H1 (cell line): ENCODE data around the gene NDUFV1. TPM values are rescaled to one million over a fixed set of nuclear protein-coding genes. Genes with fewer than 3 reads are reported as not detected.

Experiments
- CTCF ChIA-PET: fragments of 300-600 bp; sonication (Branson Sonifier 250); formaldehyde crosslinking; loops from one replicate; lab custom pipeline; 2021; ENCODE audit not compliant: partially characterized antibody; lab: Charles Lee
- POLR2A ChIA-PET: fragments of 300-600 bp; sonication (Branson Sonifier 250); formaldehyde crosslinking; loops from one replicate; lab custom pipeline; 2021; ENCODE audit warnings: inconsistent platforms; ENCODE audit not compliant: partially characterized antibody; lab: Charles Lee
- DNase-seq, 2 experiments: peaks; one replicate each; pipeline versions ENCODE4 v3.0.0 to v3.0.0-alpha.2; 2010 to 2022; ENCODE audit warnings: low spot score in 2 of 2, low read depth in 1 of 2, mixed read lengths in 1 of 2
- FAIRE-seq: peaks from 2 replicates; lab custom pipeline; 2011; peaks lifted over from hg19 to GRCh38; lab: Jason Lieb, UNC
- H2AFZ ChIP-seq: 2 replicates; pipeline ENCODE4 v1.8.1; 2012; ENCODE audit warnings: low read length, inconsistent platforms
- H2AK5ac ChIP-seq: 2 replicates; pipeline ENCODE4 v1.6.1; 2013; ENCODE audit warnings: low read depth, low read length
- H2BK120ac ChIP-seq: replicated peaks from 2 replicates; pipeline ENCODE3; 2013; ENCODE audit warnings: low read depth, low read length, inconsistent platforms
- H2BK12ac ChIP-seq: 2 replicates; pipeline ENCODE4 v1.6.1; 2013; ENCODE audit warnings: low read depth, low read length
- H2BK15ac ChIP-seq: 2 replicates; pipeline ENCODE4 v1.6.1; 2013; ENCODE audit warnings: low read length
- H2BK20ac ChIP-seq: 2 replicates; pipeline ENCODE4 v1.6.1; 2013; ENCODE audit warnings: low read length
- H2BK5ac ChIP-seq: 2 replicates; pipeline ENCODE4 v1.6.1; 2013; ENCODE audit warnings: low read depth, low read length
- H3K14ac ChIP-seq: 2 replicates; pipeline ENCODE4 v1.6.1; 2013; ENCODE audit warnings: inconsistent platforms; ENCODE audit not compliant: insufficient read length
- H3K18ac ChIP-seq: 2 replicates; pipeline ENCODE4 v1.6.1; 2013; ENCODE audit warnings: low read length; ENCODE audit errors: extremely low read depth
- H3K23ac ChIP-seq: 2 replicates; pipeline ENCODE4 v1.6.1; 2013; ENCODE audit warnings: inconsistent platforms; ENCODE audit not compliant: insufficient read length
- H3K23me2 ChIP-seq: 2 replicates; pipeline ENCODE4 v1.6.1; 2013; ENCODE audit warnings: low read depth, low read length
- H3K27ac ChIP-seq: 2 replicates; pipeline ENCODE4 v1.6.1; 2011; ENCODE audit warnings: low read depth, low read length, inconsistent platforms
- H3K27me3 ChIP-seq, 4 experiments: replicated peaks in 1 of 4; 1 replicate in 1 of 4; 2 replicates in 3 of 4; pipeline versions ENCODE4 v1.6.1 to v1.8.1; 2011 to 2013; ENCODE audit warnings: low read length in 3 of 4, mild to moderate bottlenecking in 3 of 4, inconsistent platforms in 2 of 4, mixed read lengths in 2 of 4, moderate library complexity in 1 of 4; ENCODE audit not compliant: control insufficient read depth in 3 of 4, insufficient read depth in 3 of 4; ENCODE audit errors: extremely low read depth in 1 of 4
- H3K36me3 ChIP-seq, 4 experiments: 2 replicates each; pipeline versions ENCODE4 v1.6.1 to v1.8.1; 2011 to 2013; ENCODE audit warnings: mild to moderate bottlenecking in 4 of 4, low read length in 3 of 4, moderate library complexity in 2 of 4, control low read depth in 1 of 4, inconsistent platforms in 1 of 4; ENCODE audit not compliant: insufficient read depth in 4 of 4, control insufficient read depth in 2 of 4
- H3K4ac ChIP-seq: replicated peaks from 2 replicates; pipeline ENCODE3; 2013; ENCODE audit warnings: low read length, low read depth, mixed read lengths, inconsistent platforms; ENCODE audit not compliant: insufficient read length
- H3K4me1 ChIP-seq, 4 experiments: replicated peaks in 1 of 4; 1 replicate in 1 of 4; 2 replicates in 3 of 4; pipeline versions ENCODE4 v1.6.1 to v1.8.1; 2011 to 2013; ENCODE audit warnings: low read length in 3 of 4, inconsistent platforms in 2 of 4, mixed read lengths in 1 of 4; ENCODE audit not compliant: insufficient read depth in 4 of 4, control insufficient read depth in 3 of 4
- H3K4me2 ChIP-seq, 2 experiments: 2 replicates each; pipeline versions ENCODE4 v1.6.1 to v1.8.1; 2011 to 2013; ENCODE audit warnings: low read depth in 2 of 2, low read length in 2 of 2, control low read depth in 1 of 2, inconsistent platforms in 1 of 2, mild to moderate bottlenecking in 1 of 2; ENCODE audit not compliant: insufficient read depth in 1 of 2
- H3K4me3 ChIP-seq, 4 experiments: fragments of 200-600, 300-600 bp in 1 of 4; sonication (generic), shearing (Covaris generic), sonication (Bioruptor Twin) in 1 of 4; 2 replicates each; pipeline versions ENCODE4 v1.5.1 to v1.8.1; 2011 to 2016; ENCODE audit warnings: low read length in 4 of 4, low read depth in 3 of 4, control low read depth in 2 of 4, inconsistent platforms in 2 of 4, mild to moderate bottlenecking in 2 of 4, mixed read lengths in 1 of 4, moderate library complexity in 1 of 4; ENCODE audit not compliant: insufficient read depth in 2 of 4; ENCODE audit errors: extremely low read depth in 1 of 4
- H3K56ac ChIP-seq: replicated peaks from 2 replicates; pipeline ENCODE3; 2013; ENCODE audit warnings: low read depth, mild to moderate bottlenecking, mixed read lengths, low read length, inconsistent platforms; ENCODE audit not compliant: insufficient read length
- H3K79me1 ChIP-seq: 2 replicates; pipeline ENCODE4 v1.6.1; 2013; ENCODE audit warnings: low read depth, low read length, control low read depth
- H3K79me2 ChIP-seq, 2 experiments: 2 replicates each; pipeline versions ENCODE4 v1.6.1 to v1.8.1; 2012 to 2013; ENCODE audit warnings: low read length in 2 of 2, mild to moderate bottlenecking in 2 of 2, inconsistent platforms in 1 of 2; ENCODE audit not compliant: insufficient read depth in 2 of 2, control insufficient read depth in 1 of 2
- H3K9ac ChIP-seq, 4 experiments: replicated peaks in 1 of 4; 1 replicate in 1 of 4; 2 replicates in 3 of 4; pipeline versions ENCODE4 v1.6.1 to v1.8.1; 2011 to 2013; ENCODE audit warnings: low read depth in 3 of 4, low read length in 3 of 4, control low read depth in 2 of 4, mild to moderate bottlenecking in 2 of 4, moderate library complexity in 2 of 4, inconsistent platforms in 1 of 4; ENCODE audit errors: extremely low read depth in 1 of 4
- H3K9me3 ChIP-seq, 2 experiments: 2 replicates each; pipeline versions ENCODE4 v1.6.1 to v1.8.1; 2012 to 2013; ENCODE audit warnings: mild to moderate bottlenecking in 2 of 2, moderate library complexity in 2 of 2, control low read depth in 1 of 2, inconsistent platforms in 1 of 2, low read depth in 1 of 2, low read length in 1 of 2, mixed read lengths in 1 of 2; ENCODE audit not compliant: insufficient read depth in 2 of 2
- H4K20me1 ChIP-seq, 2 experiments: replicated peaks in 1 of 2; 2 replicates each; pipeline versions ENCODE3 to v1.8.1; 2011 to 2013; ENCODE audit warnings: inconsistent platforms in 2 of 2, low read length in 2 of 2, mild to moderate bottlenecking in 1 of 2; ENCODE audit not compliant: insufficient read depth in 2 of 2, control insufficient read depth in 1 of 2
- H4K5ac ChIP-seq: 2 replicates; pipeline ENCODE4 v1.6.1; 2013; ENCODE audit warnings: low read length, low read depth, mixed read lengths, inconsistent platforms; ENCODE audit not compliant: insufficient read length
- H4K8ac ChIP-seq: 2 replicates; pipeline ENCODE4 v1.8.0; 2013; ENCODE audit warnings: mild to moderate bottlenecking, moderate library complexity, low read length, inconsistent platforms; ENCODE audit not compliant: insufficient read depth; ENCODE audit errors: extremely low read depth
- H4K91ac ChIP-seq: replicated peaks from 2 replicates; pipeline ENCODE3; 2013; ENCODE audit warnings: low read length, mixed read lengths, inconsistent platforms; ENCODE audit not compliant: insufficient read length
- BRCA1 ChIP-seq: IDR thresholded peaks from 2 replicates; pipeline ENCODE4 v1.6.1; 2012; ENCODE audit warnings: low read depth, low read length, improper control_type of control experiment
- GTF2F1 ChIP-seq: IDR thresholded peaks from 2 replicates; pipeline ENCODE4 v1.6.1; 2012; ENCODE audit warnings: low read depth, low read length, improper control_type of control experiment, borderline replicate concordance
- KDM5A ChIP-seq: fragments of 200-600 bp; IDR thresholded peaks from 2 replicates; pipeline ENCODE4 v1.7.1; 2012; ENCODE audit warnings: mild to moderate bottlenecking, low read length, inconsistent platforms, mixed read lengths
- MAX ChIP-seq: IDR thresholded peaks from 2 replicates; pipeline ENCODE4 v1.6.1; 2012; ENCODE audit warnings: inconsistent platforms
- PHF8 ChIP-seq: fragments of 200-600 bp; sonication (generic); conservative IDR thresholded peaks from 2 replicates; pipeline ENCODE4 v1.7.1; 2012; ENCODE audit warnings: low read depth, mild to moderate bottlenecking, inconsistent platforms, low read length, moderate library complexity
- RBBP5 ChIP-seq: IDR thresholded peaks from 2 replicates; pipeline ENCODE4 v1.7.1; 2012; ENCODE audit warnings: low read depth, mild to moderate bottlenecking, inconsistent platforms, low read length, moderate library complexity, borderline replicate concordance
- RFX5 ChIP-seq: IDR thresholded peaks from 2 replicates; pipeline ENCODE4 v1.6.1; 2011; ENCODE audit warnings: low read depth, low read length, improper control_type of control experiment, borderline replicate concordance
- SP1 ChIP-seq: IDR thresholded peaks from 2 replicates; pipeline ENCODE4 v1.6.1; 2011; ENCODE audit warnings: low read depth, low read length
- TAF7 ChIP-seq: optimal IDR thresholded peaks from 2 replicates; pipeline ENCODE3; 2011; ENCODE audit warnings: low read depth, mild to moderate bottlenecking, inconsistent platforms, low read length, moderate library complexity, borderline replicate concordance
- WGBS, 2 experiments: shearing (Covaris generic) in 1 of 2; methylation state at CpG; one replicate each; pipeline versions ENCODE4 v1.1.6 to v1.1.7; 2013 to 2015; ENCODE audit warnings: low lambda C conversion rate in 2 of 2, mixed read lengths in 2 of 2, inconsistent platforms in 1 of 2, low coverage in 1 of 2, missing lambda C conversion rate in 1 of 2; ENCODE audit not compliant: insufficient replicate concordance in 2 of 2, insufficient coverage in 1 of 2, insufficient read length in 1 of 2; ENCODE audit errors: extremely low coverage in 1 of 2, missing lambda C conversion rate in 1 of 2; 5-methylcytosine and 5-hydroxymethylcytosine counted together
- polyA plus RNA-seq, 7 experiments: library from polyadenylated mRNA; depleted of rRNA in 3 of 7; stranded (reverse) in 5 of 7; unstranded in 2 of 7; fragments of >200 nt in 5 of 7; fragments of 200-250 nt in 2 of 7; gene quantifications; 1 replicate in 5 of 7; 2 replicates in 1 of 7; 4 replicates in 1 of 7; pipeline versions ENCODE4 v1.2.1 to v1.2.3, GENCODE V29; 2011 to 2013; ENCODE audit warnings: missing spikeins in 2 of 7, mixed read lengths in 2 of 7
- total RNA-seq: library from RNA; stranded (reverse); fragmentation: NEBNext Ultra II Directional; extraction: Animal tissue kit (Norgen Biotek cat#: 25700); gene quantifications from 2 replicates; pipeline ENCODE4 v1.2.1, GENCODE V29; 2021
- TF ChIP-seq, protein P1 (sequence below), 3 experiments: IDR thresholded peaks; 1 replicate in 2 of 3; 2 replicates in 1 of 3; pipeline versions ENCODE4 v1.5.1 to v1.6.1; 2011; ENCODE audit warnings: low read length in 3 of 3, mild to moderate bottlenecking in 3 of 3, inconsistent platforms in 2 of 3, low read depth in 1 of 3, moderate library complexity in 1 of 3; ENCODE audit not compliant: insufficient read depth in 1 of 3; ENCODE audit errors: control extremely low read depth in 1 of 3

The NDUFV1 gene
- total and polyA plus RNA-seq, 2 of the 8 experiments (the other 6 are each of a cell fraction or from before 2014, with no cell fraction given) = 125 to 131 TPM

- FAIRE-seq (no peak), DNase-seq (peak in 1 of 2 experiments; percentile 42)
- Histone ChIP-seq H3K36me3 (peaks cover 5 to 19% (median 12%) of the 10 kb centered on the region in 4 experiments; a peak in 7 of 8 replicates), H3K18ac (no peak overlapping the region), H3K9ac (no peak overlapping the region), H3K79me1 (no peaks in the 10 kb centered on the region), H4K5ac (no peak overlapping the region), H3K23me2 (peaks cover 4% of the 10 kb centered on the region; the same call in 1 of the 2 replicates), H2BK20ac (no peak overlapping the region), H2BK5ac (no peak overlapping the region), H2BK15ac (no peak overlapping the region), H2BK120ac (no peak overlapping the region), H3K14ac (no peak overlapping the region), H3K27me3 (peaks cover 0 to 5% (median 5%) of the 10 kb centered on the region in 4 experiments; a peak in 6 of 7 replicates), H2AFZ (no peak overlapping the region), H3K27ac (no peak overlapping the region), H3K23ac (no peak overlapping the region), H2AK5ac (no peak overlapping the region), H3K4me3 (no peak overlapping the region), H4K20me1 (peaks cover 0 to 6% of the 10 kb centered on the region in 2 experiments), H3K9me3 (no peaks in the 10 kb centered on the region), H3K4me1 (peaks cover 13 to 36% (median 30%) of the 10 kb centered on the region in 4 experiments), H3K79me2 (peaks cover 0 to under 1% of the 10 kb centered on the region in 2 experiments; a peak in 1 of 4 replicates), H3K4ac (no peak overlapping the region), H4K8ac (no peak overlapping the region), H2BK12ac (no peak overlapping the region), H3K56ac (no peak overlapping the region), H4K91ac (no peak overlapping the region), H3K4me2 (no peak overlapping the region; a peak in 1 of 4 replicates)
- 85% methylated on average over 9 of the region's 13 CpGs; no CpG with 5 or more reads in 1 of the 2 experiments for whole genome bisulfite sequencing, 2 experiments
- CTCF ChIA-PET = interaction anchor here (0.6 to 7.3 kb wide), 10 partner anchors 8 to 1295 kb away, joined by 3 to 117 read pairs (median 4); partner anchors contain the start of genes GSTP1 and NUDT8
- POLR2A ChIA-PET = interaction anchor here (1.6 to 10.7 kb wide), 3 partner anchors 9 to 29 kb away, joined by 4 to 194 read pairs (median 60); partner anchors contain the start of genes GSTP1 and NUDT8
- TF ChIP-seq RFX5 (no peak), GTF2F1 (no peak), TAF7 (no peak), RBBP5 (no peak), MAX (no peak), KDM5A (no peak), SP1 (no peak), PHF8 (no peak), BRCA1 (no peak)
- TF ChIP-seq, protein P1, sequence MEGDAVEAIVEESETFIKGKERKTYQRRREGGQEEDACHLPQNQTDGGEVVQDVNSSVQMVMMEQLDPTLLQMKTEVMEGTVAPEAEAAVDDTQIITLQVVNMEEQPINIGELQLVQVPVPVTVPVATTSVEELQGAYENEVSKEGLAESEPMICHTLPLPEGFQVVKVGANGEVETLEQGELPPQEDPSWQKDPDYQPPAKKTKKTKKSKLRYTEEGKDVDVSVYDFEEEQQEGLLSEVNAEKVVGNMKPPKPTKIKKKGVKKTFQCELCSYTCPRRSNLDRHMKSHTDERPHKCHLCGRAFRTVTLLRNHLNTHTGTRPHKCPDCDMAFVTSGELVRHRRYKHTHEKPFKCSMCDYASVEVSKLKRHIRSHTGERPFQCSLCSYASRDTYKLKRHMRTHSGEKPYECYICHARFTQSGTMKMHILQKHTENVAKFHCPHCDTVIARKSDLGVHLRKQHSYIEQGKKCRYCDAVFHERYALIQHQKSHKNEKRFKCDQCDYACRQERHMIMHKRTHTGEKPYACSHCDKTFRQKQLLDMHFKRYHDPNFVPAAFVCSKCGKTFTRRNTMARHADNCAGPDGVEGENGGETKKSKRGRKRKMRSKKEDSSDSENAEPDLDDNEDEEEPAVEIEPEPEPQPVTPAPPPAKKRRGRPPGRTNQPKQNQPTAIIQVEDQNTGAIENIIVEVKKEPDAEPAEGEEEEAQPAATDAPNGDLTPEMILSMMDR (IDR thresholded peaks at IDR 0.05; ENCODE audit: control extremely low read depth in 1 of 3, insufficient read depth in 1 of 3, low read depth in 1 of 3, low read length in 3 of 3) = no peak
These were observed 6.0 kb downstream of the NDUFV1 start for GRCh38 chr11:67612751-67613150.
